ENCODE measurements around the gene PLS3. TPM values are rescaled to one million over a fixed set of nuclear protein-coding genes. Genes with fewer than 3 reads are reported as not detected.

Gene PLS3
- total RNA-seq, 4 donors from 2014 or later: 4.5 to 160 (median 21.9) TPM

DNA sequence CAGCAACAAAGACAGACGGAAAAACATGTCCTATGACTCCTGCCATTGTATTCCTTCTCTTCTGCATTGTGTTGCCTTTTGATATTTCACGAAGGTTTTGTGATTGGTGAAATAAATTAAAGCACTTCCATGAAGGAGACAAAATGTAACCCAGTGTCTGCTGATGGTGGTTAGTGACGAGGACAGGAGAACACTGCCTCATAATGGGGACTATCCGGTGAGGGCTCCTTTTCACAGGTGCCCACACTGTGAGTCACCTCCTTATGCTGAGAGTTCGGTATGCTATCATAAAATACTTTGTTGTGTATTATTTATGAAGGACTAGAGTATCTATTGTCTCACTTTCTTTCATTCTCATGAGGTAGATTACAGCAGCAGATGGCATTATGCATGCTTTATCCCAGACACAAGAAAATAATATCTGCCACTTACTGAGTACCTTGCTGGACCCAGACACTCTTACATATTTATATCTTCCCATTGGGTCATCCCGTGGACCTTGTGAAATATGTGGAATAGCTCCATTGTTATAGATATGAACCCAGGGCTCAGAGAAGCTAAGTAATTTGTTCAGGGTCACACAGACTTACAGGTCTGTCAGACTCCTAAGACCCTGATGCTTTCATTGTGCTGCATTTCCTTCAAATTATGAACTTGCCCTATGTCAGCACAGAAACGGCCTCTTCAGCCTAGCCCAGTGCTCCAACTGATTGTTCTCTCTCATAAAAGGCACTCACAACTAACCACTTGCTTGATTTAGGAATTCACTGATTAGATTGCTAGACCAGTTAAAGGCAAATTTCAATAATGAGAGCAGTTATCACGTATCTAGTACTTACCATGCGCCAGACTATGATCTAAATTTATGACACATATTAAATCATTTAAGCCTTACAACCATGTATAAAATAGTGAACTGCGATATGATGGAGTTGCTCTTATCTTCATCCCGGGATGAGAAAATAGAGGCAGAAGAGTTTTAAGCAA is 31.2 kb downstream of the PLS3 start:
- H3K4me1 ChIP-seq: no peaks in the 10 kb centered on the region
- H3K36me3 ChIP-seq: no peaks in the 10 kb centered on the region
- WGBS, 2 donors (ENCODE audit: low coverage in 1 of 2): 40 to 45% methylated on average over 1 to 11 of the region's 11 CpGs
- H3K27ac ChIP-seq: peak overlapping the region in 1 of 4 donors; percentile 13
- H3K27me3 ChIP-seq: no peaks in the 10 kb centered on the region
- H3K4me3 ChIP-seq: no peak overlapping the region
- TF ChIP-seq POLR2AphosphoS5 (IDR thresholded peaks at IDR 0.05): no peak
- TF ChIP-seq, protein P1, sequence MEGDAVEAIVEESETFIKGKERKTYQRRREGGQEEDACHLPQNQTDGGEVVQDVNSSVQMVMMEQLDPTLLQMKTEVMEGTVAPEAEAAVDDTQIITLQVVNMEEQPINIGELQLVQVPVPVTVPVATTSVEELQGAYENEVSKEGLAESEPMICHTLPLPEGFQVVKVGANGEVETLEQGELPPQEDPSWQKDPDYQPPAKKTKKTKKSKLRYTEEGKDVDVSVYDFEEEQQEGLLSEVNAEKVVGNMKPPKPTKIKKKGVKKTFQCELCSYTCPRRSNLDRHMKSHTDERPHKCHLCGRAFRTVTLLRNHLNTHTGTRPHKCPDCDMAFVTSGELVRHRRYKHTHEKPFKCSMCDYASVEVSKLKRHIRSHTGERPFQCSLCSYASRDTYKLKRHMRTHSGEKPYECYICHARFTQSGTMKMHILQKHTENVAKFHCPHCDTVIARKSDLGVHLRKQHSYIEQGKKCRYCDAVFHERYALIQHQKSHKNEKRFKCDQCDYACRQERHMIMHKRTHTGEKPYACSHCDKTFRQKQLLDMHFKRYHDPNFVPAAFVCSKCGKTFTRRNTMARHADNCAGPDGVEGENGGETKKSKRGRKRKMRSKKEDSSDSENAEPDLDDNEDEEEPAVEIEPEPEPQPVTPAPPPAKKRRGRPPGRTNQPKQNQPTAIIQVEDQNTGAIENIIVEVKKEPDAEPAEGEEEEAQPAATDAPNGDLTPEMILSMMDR (IDR thresholded peaks at IDR 0.05): no peak
- intact Hi-C loops (cut with DNase I; ENCODE audit: low total_unique reads) (no loop called here), in situ Hi-C loops (cut with MboI; ENCODE audit: low pct_ligation_motif_present in 1 of 4, low pct_unique_long_range_greater_than_20kb in 1 of 4, low sequenced_read_pairs in 3 of 4) (no loop called here)
- DNase-seq: no peak
- H3K9me3 ChIP-seq: no peaks in the 10 kb centered on the region

DNA sequence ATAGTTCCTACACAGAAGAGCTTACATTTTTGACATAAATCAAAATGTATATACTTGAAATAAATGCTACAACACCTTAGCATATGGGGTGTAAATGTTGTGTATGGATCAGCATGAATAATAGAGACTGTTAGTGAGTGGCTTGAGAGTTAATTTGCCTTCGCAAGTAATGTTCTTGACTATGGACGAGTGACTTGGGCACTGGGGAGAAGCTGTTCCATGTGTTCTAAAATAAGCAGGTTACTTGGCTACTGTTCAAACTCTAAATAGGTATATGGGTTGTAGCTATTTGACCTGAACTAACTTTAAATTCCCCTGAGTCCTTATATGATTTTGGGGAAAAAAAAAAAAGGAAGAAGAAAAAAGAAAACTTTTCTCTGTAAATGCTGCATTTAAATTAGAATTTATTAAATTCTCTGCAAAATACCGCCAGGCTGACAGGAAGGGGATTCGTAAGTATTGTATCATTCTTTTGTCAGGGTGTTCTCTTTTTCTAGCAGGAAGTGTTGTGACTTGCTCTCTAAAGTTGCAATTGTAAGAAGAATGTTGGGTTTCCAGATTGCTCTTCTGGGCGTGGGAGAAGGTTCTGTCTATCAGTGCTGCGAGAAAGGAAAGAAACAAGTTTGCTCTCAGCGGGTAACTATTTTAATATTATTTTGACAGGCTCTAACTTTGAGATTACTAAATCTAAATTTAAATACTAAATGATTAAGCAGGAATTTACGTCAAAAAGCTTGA is 32.2 kb downstream of the PLS3 start:
- in situ Hi-C loops (cut with MboI; ENCODE audit: low pct_ligation_motif_present in 1 of 4, low pct_unique_long_range_greater_than_20kb in 1 of 4, low sequenced_read_pairs in 3 of 4): no loop called here
- no peaks in the 10 kb centered on the region for H3K9me3 ChIP-seq
- DNase-seq: no peak

DNA sequence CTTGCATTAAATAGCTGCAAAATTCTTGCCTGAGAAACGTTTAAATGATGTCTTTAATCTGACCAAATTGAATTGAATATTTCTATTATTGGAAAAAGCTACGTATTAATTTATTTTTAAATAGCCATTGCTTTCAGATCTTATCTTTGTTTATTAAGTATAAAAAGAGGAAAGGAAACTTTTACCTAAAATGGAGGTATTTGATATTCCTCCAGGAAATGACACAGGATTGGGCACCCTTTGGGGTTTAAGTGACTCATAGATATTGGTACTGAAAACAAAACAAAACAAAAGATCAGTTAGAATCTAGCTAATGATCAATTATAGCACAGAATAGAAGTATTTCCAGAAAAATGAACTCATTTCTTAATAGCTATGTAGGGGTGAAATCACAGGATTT is 34.1 kb downstream of the PLS3 start:
- DNase-seq: no peak
- no peak overlapping the region for H3K4me3 ChIP-seq
- H3K27me3 ChIP-seq: no peaks in the 10 kb centered on the region
- 44 to 61% methylated on average over 2 of the region's 2 CpGs for WGBS, 2 donors (ENCODE audit: low coverage in 1 of 2)
- no peaks in the 10 kb centered on the region for H3K36me3 ChIP-seq
- H3K4me1 ChIP-seq: no peaks in the 10 kb centered on the region
- intact Hi-C loops (cut with DNase I; ENCODE audit: low total_unique reads): no loop called here
- H3K27ac ChIP-seq: no peak overlapping the region
- TF ChIP-seq POLR2A (IDR thresholded peaks at IDR 0.05): no peak
- no peak for TF ChIP-seq POLR2AphosphoS5 (IDR thresholded peaks at IDR 0.05)
- no peak for TF ChIP-seq EP300 (IDR thresholded peaks at IDR 0.05; ENCODE audit: low read depth)
- TF ChIP-seq, protein P1 (IDR thresholded peaks at IDR 0.05): no peak
- in situ Hi-C loops (cut with MboI; ENCODE audit: low pct_ligation_motif_present in 1 of 4, low pct_unique_long_range_greater_than_20kb in 1 of 4, low sequenced_read_pairs in 3 of 4): no loop called here
- no peaks in the 10 kb centered on the region for H3K9me3 ChIP-seq

More for the DNA sequence above, 32.2 kb downstream of the PLS3 start:
- Histone ChIP-seq H3K4me1 (no peaks in the 10 kb centered on the region), H3K36me3 (no peaks in the 10 kb centered on the region), H3K27ac (no peak overlapping the region), H3K27me3 (no peaks in the 10 kb centered on the region), H3K4me3 (no peak overlapping the region)
- intact Hi-C loops (cut with DNase I; ENCODE audit: low total_unique reads): no loop called here
- 44 to 71% methylated on average over 3 to 8 of the region's 8 CpGs for WGBS, 2 donors (ENCODE audit: low coverage in 1 of 2)
- TF ChIP-seq, protein P1 (IDR thresholded peaks at IDR 0.05): no peak
- TF ChIP-seq EP300 (IDR thresholded peaks at IDR 0.05; ENCODE audit: low read depth): no peak
- TF ChIP-seq POLR2AphosphoS5 (IDR thresholded peaks at IDR 0.05): no peak
- no peak for TF ChIP-seq POLR2A (IDR thresholded peaks at IDR 0.05)

DNA sequence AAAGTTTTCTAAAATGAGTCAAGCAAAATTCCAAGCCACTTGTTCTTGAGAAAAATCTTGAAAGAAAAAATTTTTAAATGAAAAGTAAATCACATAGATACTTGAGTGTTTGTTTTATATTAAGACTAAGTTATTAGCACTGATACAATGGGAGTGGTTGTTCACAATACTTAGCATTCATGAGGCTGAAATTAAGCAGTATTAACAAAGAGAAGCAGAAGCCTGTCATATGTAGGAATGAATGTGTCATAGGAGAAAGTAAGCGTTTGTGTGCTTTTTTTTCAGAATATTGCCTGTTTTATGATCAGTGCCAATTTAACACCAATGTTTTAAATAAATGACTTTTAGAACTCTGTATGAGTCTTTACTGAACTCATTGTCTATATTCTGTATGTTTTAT is 37.6 kb downstream of the PLS3 start:
- DNase-seq: no peak
- Histone ChIP-seq H3K4me1 (no peaks in the 10 kb centered on the region), H3K27ac (no peak overlapping the region), H3K9me3 (no peaks in the 10 kb centered on the region), H3K4me3 (no peak overlapping the region), H3K27me3 (no peaks in the 10 kb centered on the region), H3K36me3 (no peaks in the 10 kb centered on the region)
- in situ Hi-C loops (cut with MboI; ENCODE audit: low pct_ligation_motif_present in 1 of 4, low pct_unique_long_range_greater_than_20kb in 1 of 4, low sequenced_read_pairs in 3 of 4): no loop called here
- 61% methylated on average over 1 of the region's 1 CpG; no CpG with 5 or more reads in 1 of the 2 donors for WGBS, 2 donors (ENCODE audit: low coverage in 1 of 2)
- no peak for TF ChIP-seq POLR2AphosphoS5 (IDR thresholded peaks at IDR 0.05)
- TF ChIP-seq EP300 (IDR thresholded peaks at IDR 0.05; ENCODE audit: low read depth): no peak
- TF ChIP-seq, protein P1 (IDR thresholded peaks at IDR 0.05): no peak
- no peak for TF ChIP-seq POLR2A (IDR thresholded peaks at IDR 0.05)
- intact Hi-C loops (cut with DNase I; ENCODE audit: low total_unique reads): no loop called here

Measured in transverse colon (tissue), 4 donors.